Measurements from ENCODE around the gene KIRREL1. TPM values are rescaled to one million over a fixed set of nuclear protein-coding genes. Genes with fewer than 3 reads are reported as not detected.

Gene KIRREL1
- total RNA-seq, 4 donors from 2014 or later, result 45.2 to 61.6 (median 49.2) TPM

DNA sequence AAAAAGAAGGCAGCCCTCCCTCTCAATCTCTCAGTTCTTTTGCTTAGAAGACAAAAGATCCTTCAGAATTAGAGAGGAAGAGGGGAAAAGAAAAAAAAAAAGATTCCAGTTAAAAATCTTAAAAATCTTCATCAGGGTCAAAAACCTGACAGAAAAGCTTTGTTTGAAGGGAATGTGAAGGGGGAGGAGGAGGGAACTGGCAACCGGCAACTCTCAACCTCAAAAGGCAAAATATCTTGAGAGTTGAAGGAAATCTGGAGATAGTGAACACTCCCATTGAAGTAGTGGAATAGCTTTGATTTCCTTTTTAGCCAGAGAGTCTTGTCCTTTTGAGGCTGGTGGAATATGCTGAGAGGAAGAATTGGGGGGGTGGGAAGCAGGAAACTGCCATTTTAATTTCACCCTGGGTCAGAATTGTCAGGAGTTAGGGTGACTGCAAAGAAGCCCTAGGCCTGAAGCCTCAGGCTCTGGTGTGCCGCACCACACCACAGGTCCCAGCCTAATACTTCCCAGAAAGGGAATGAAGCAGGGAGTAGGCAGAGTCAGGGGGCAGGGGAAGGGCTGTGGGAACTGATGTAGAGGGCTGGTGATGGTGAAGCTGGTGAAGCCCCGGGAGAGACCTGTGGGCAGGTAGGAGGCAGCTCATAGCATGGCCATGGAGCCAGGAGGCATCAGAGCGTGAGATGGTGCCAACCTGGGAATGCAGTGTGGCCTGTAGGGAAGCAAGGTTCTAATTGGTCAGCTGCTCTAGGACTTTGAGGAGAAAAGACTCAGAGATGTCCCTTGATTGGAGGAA, 24.6 kb downstream of the KIRREL1 start:
- TF ChIP-seq, protein P1, sequence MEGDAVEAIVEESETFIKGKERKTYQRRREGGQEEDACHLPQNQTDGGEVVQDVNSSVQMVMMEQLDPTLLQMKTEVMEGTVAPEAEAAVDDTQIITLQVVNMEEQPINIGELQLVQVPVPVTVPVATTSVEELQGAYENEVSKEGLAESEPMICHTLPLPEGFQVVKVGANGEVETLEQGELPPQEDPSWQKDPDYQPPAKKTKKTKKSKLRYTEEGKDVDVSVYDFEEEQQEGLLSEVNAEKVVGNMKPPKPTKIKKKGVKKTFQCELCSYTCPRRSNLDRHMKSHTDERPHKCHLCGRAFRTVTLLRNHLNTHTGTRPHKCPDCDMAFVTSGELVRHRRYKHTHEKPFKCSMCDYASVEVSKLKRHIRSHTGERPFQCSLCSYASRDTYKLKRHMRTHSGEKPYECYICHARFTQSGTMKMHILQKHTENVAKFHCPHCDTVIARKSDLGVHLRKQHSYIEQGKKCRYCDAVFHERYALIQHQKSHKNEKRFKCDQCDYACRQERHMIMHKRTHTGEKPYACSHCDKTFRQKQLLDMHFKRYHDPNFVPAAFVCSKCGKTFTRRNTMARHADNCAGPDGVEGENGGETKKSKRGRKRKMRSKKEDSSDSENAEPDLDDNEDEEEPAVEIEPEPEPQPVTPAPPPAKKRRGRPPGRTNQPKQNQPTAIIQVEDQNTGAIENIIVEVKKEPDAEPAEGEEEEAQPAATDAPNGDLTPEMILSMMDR (IDR thresholded peaks at IDR 0.05; ENCODE audit: low read depth), result no peak

DNA sequence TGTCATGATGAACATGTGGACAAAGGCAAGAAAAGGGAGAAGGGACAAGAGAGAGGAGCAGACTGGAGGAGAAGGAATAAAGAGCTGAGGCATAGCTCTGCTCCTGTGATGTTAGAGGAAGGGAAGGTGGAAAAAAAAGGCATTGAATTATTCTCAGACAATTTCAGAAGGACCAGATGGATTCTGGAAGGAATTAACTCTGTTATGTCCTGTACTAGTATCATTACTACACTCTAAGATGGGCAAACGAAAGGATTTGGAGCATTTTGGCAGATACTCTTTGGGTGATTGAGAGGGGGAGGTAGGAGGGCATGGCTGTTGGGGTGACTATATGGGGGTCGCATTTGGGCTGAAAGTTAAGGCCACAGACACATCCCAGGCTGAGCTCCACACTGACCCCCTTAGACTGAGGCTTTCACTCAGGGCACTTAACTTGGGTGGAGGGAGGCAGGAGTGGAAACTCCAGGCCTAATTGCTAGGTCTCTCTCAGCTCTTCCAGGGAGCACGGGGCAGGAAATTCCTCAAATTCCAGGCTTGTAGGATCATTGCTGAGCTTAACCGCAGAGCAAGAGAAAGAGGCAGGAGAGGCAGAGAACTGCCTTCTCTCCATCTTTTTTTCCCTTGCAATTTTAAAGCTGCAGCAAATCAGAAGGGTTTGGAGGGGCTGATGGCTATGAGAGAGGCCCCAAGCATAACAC, 25.9 kb downstream of the KIRREL1 start:
- TF ChIP-seq, protein P1 (IDR thresholded peaks at IDR 0.05; ENCODE audit: low read depth), result no peak

DNA sequence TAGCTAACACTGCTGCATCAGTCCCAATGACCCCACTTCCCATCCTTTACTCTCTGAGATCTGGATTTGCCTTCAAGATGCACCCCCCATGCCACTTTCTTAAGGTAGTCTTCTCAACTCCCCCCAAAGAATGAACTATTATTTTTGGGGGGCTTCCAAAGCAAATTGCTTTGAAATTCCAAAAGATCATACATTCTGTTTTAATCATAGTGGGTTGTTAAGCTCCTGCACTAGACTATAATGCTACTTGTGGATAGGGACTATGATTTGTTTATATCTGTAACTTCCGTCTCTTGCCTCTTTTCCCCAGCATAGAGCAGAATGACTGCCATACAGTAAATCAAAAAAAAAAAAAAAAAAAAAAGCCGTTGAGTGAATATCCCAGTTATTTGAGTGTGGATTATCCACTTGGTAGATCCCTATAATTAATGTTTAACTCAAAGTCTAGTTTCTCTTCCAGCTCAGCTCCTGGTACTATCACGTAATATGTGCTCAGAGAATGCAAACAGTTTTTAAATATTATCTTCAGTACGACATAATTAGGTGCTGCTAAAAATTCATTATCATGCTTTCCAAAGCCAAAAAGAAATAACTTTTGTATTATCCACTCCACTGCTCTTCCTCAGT, 26.9 kb downstream of the KIRREL1 start:
- TF ChIP-seq, protein P1 (IDR thresholded peaks at IDR 0.05; ENCODE audit: low read depth), result no peak

DNA sequence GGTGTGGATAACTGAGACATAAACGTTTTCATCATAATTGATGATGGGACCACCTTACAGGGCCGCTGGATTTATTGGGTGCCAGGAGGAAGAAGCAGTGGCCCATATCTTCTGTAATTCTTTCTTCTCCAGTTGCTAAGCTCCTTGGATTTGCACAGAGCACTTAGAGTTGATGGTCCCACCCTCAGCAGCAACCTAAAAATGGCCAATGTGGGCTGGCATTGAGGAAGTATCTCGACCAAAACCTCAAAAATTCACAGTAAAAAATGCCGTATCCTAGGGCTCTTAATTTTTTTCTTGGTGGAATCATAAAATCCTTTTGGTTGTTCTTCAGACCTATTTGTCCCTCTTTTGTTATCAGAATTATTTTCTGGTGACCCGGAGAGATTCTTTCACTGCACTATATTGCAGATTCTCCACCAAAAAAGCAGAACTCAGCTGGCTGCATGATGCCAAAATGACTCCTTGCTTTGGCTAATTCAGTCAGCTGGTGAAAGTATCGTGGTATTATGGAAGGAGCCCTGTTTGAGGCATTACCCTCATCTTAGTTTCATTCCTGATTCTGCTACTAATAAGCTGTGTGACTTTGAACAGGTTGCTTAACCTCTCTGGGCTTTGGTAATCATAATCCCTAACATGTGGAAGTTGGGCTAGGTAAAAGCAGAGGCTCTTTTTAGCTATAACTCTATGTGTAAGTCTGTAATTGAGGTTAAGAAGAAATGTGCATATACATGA, 27.6 kb downstream of the KIRREL1 start:
- TF ChIP-seq, protein P1 (IDR thresholded peaks at IDR 0.05; ENCODE audit: low read depth), result no peak

DNA sequence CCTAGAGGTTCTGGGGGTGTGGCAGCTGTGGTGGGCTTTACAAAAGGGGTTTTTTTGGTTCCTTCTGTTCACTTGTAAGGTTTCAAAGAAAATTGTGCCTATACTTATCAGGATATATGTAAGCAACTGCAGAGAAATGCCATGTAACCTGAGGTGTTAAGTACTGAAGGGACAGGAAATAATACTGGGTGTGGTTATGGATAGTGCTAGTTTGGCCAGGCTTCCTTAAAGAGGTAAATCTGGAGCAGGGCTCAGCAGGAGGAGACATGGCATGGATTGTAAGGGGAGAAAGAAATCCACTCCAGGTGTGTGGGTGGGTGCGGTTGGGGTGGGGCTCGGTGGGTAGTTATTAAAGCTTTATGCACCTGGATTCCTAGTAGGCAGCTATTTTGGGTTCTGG, 28.3 kb downstream of the KIRREL1 start:
- TF ChIP-seq, protein P1 (IDR thresholded peaks at IDR 0.05; ENCODE audit: low read depth), result no peak

DNA sequence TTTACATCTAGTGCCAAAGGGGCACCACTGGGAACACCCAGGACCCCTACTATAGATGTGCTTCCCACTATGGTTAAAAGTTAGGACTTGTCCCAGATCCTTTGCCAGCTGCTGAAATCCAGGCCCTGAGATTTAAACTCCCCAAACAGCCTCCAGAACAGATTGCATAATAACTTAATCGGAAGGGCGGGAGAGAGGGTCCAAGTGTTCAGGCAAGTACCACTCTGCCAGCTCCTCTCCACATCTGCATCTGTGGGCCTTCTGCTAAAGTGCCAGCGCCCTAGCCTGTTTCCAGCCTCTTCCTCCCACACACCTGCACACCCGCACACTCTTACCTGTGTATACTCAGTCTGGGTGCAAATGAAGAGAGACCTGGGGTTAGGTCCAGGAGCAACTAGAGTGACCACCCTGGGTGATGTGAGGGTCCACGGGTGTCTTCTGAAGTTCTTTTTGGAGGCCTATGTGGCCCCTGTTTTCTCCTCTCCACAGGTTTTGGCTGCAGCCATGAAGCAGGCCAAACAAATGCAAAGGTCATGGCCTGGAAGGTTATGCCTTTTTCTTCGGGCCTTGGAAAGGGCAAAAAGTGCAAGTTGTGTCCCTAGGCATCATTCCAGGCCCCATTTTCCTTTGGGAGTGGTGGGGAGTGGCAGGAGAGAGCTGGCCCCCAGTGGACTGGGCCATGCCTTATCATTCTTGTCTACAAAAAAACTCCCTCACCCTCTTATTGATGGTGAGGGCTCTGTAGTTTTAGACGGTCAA, 29.3 kb downstream of the KIRREL1 start:
- TF ChIP-seq, protein P1 (IDR thresholded peaks at IDR 0.05; ENCODE audit: low read depth), result no peak

Data from subcutaneous adipose tissue (tissue), 4 donors.